Posterior cingulate gyrus (tissue), 11 donors: ENCODE data around the gene MRM1.

Experiments used
- DNase-seq, 10 donors: peaks; one replicate each; pipeline versions ENCODE4 v3.0.0 to v3.0.0-alpha.2; 2020 to 2021; ENCODE audit warnings: mixed read lengths in 3 of 10
- intact Hi-C: fragments of 100-400 bp; cut with DNase I; formaldehyde crosslinking; loops from one replicate; pipeline ENCODE4 v1.15.1; 2023

MRM1 gene, protein sequence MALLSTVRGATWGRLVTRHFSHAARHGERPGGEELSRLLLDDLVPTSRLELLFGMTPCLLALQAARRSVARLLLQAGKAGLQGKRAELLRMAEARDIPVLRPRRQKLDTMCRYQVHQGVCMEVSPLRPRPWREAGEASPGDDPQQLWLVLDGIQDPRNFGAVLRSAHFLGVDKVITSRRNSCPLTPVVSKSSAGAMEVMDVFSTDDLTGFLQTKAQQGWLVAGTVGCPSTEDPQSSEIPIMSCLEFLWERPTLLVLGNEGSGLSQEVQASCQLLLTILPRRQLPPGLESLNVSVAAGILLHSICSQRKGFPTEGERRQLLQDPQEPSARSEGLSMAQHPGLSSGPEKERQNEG

DNA sequence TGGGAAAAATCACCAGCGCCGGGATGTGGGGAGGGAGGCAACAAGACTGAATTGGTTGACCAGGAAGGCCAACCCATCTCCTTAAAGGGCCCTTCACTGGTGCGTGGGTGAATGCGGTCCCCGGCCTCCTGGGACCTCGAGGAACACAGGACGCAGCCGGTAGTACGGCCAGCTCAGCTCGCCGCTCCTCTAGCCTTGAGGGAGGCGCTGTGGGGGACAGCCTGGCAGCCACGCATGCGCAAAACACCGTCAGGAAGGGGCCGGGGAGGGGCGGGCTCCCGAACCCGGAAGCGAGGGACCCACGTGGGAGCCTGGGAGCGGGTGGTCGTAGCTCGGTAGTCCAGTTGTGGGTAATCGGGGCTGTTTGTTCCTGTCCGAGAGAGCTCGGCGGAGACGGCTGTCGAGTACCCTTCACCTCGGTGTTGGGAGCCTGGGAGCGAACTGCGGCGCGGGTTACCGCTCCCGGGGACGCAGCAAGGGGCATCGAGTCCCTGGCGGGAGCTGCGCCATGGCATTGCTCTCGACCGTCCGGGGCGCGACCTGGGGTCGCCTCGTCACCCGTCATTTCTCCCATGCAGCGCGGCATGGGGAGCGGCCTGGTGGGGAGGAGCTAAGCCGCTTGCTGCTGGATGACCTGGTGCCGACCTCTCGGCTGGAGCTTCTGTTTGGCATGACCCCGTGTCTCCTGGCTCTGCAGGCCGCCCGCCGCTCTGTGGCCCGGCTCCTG is at the start of gene MRM1:
MRM1 (plus strand) TSS at position 281 of the 727 bp plus-strand sequence; CDS start at position 509, 228 bp downstream.
- peak; percentile 92 to 99 (median 96) for DNase-seq
- intact Hi-C loops: loop anchor here (2.0 to 10.0 kb wide), 4 partner anchors 54 to 353 kb away; partner anchors contain the start of genes MYO19, PIGW and ZNHIT3

DNA sequence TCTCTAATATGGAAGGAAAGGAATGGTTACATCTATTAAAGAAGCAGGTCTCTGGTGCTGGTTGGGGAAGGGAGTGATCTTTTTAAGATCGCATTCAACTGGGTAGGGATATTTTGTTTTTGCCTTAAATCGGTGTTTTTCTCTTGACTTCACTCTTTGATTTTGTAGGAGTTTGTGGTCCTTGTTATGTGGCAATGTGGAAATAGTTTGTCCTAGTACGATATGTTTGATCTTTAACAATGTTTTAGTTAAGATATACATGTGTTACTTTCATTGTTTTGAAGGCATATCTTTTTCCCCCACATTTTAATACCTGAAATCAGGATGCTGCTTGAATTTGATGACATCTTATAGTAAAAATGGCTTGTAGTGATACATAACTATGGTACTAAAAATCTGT is 47.9 kb upstream of the MRM1 start:
- no peak for DNase-seq
- intact Hi-C loops: no loop called here

DNA sequence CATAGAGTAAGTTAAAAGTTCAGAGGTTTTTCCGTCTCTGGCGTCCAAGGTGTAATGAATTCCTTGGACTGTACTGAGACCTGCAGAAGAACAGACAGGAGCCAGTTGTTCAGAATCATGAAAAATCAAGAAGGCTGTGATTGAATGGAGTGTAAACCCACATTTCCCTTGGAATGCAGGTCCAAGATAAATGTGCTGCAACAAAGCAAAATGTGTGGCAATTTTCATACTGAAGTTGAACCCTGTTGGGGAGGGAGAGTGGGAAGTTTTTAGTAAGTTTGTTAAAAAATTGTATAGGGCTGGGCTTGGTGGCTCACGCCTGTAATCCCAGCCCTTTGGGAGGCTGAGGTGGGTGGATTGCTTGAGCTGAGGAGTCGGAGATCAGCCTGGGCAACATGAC is 35.3 kb upstream of the MRM1 start:
- intact Hi-C loops: no loop called here
- DNase-seq: no peak

DNA sequence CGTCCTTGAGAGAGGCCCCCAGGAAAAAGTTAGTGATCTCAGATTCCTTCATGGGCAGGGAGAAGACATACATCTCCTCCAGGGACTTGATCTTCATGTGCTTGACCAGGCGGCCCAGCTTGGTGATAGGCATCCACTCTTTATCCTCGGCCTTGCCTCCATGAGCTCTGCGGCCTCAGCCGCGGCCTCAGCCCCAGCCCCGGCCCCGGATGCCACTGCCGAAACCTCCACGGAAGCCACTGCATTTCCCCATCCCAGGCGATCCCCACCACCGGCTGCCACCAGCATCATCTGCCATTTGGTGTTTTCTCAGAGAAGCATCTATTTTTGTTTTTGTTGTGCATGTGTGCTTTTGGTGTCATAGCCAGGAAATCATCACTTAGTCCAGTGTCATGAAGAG is 26.4 kb upstream of the MRM1 start:
- intact Hi-C loops: no loop called here
- DNase-seq: peak in 1 of 10 donors; percentile 83

DNA sequence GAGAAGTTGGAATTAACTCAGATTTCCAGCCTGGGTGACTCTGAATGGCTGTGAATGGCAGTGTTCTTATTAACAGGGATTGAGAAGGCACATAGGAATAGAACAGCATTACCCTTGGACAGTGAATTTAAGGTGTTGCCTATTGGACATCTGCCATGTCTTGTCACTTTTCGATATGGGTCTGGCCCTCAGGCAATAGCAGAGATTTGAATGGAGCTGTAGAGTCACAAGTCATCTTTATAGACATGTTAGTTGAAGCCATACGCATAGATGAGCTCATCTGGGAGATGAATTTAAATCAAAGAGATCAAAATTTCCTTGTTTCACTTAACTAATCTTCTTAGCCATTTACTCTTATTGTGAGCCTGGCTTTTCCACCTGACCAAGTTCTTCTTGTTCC is 24.6 kb upstream of the MRM1 start:
- no peak for DNase-seq
- intact Hi-C loops: no loop called here

DNA sequence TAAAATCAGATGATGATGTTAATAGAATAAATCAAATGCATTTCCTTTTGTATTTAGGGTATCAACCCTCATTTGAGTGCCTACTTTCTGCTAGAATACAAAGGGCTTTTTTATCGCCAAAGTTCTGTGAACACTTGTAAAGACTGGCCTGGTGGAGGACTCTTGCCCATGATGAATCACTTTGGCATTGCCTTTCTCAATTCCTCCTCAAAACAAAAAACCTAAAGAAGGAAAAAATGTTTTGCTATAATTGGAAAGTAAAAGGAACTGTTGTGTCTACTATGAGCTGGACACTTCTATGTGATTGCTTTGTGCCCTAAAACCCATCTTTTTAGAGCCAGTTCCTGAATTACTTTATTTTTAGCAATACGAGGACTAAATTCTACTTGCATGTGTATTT is 22.7 kb upstream of the MRM1 start:
- DNase-seq: no peak
- intact Hi-C loops: no loop called here

DNA sequence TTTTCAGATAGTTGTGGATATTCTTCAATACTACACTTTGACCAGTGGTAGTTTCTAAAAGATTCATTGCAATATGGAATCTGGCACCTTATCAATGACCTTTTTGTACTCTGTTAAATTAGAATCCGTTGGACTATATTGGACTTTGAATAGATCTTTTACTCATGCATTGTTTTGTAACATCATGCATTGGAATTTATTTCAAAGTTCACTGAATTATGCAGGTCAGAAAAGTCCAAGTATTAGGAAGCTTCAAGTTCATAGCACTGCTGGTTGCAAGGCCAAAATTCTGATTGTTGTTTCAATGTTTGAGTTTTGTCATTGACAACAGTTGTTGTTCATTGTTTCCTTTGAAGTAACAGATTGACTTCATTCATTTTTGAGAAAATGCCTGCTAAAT is 17.6 kb upstream of the MRM1 start:
- DNase-seq: no peak
- intact Hi-C loops: no loop called here

DNA sequence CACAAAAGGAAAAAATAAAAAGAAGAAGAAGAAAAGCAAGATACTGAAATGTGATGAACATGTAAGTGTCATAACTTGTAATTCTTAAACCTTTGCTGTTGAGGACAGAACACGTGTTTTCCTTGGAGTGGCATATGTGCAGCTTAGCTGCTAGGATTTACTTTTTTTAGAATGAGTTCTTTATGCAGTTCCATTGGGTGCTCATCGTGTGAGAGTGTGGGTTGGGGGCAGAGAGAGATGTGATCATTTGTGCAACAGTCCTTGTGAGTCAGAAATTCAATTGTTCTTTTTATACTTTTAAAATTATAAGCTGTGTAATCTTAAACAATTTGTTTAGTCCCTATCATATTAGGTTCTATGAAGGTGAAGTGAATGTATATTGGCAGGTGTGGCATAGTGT is 15.2 kb upstream of the MRM1 start:
- peak in 1 of 10 donors; percentile 35 for DNase-seq
- intact Hi-C loops: loop anchor here (5.0 kb wide), 1 partner anchor 39 kb away; no protein-coding TSS in a partner anchor

DNA sequence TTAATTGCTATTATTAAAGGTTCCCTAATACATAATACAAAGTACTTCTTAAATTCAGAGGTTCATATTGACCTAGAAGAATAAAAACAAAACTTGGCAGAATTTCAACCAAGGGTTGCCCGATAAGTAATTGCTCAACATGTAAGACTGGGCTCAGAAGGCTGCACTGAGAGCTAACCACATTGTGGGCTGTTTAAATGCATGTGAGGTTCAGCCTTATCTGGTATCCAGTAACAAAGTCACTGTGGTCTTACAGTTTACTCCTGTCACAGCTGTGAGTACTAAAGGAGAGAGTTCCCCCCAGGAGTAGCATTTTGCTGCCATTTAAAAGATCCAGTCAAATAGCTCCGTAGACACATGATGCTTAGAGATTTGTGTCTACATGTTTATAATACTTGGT is 11.3 kb upstream of the MRM1 start:
- no peak for DNase-seq
- intact Hi-C loops: no loop called here

DNA sequence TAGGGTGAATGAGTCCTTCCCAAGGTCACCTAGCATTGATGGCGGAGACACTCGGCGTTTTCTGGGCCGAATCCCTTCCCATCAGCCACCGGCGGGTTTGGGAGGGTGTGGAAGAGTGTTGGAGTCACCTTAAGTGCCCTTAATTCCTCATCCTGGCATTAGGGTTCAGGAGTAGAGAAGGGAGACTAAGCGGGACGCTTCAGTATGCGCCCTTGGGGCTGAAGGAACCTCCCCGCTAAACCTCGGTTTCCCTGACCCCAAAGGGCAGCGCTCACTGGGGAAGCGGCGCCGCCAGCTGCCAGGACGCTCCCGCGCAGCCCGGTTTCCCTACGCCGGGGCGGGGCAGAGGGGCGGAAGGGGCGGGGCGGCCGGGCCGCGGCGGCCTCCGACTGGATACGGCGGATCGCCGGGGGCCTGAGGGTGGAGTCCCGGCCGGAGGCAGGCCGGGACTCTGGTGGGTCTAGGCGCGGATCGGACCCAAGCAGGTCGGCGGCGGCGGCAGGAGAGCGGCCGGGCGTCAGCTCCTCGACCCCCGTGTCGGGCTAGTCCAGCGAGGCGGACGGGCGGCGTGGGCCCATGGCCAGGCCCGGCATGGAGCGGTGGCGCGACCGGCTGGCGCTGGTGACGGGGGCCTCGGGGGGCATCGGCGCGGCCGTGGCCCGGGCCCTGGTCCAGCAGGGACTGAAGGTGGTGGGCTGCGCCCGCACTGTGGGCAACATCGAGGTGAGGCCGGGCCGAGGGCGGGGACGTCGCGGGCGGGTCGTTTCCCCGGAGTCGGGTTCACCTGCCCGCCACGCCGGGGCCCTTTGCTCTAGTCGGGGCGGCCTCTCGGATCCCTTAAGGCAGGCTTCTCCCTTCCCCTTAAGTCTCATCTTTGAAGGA is 9.7 kb upstream of the MRM1 start, which contains the start of gene DHRS11:
DHRS11 (plus strand) TSS at position 446 of the 882 bp plus-strand sequence; CDS start at position 577, 131 bp downstream.
- intact Hi-C loops: no loop called here
- peak; percentile 73 to 98 (median 87) for DNase-seq

DNA sequence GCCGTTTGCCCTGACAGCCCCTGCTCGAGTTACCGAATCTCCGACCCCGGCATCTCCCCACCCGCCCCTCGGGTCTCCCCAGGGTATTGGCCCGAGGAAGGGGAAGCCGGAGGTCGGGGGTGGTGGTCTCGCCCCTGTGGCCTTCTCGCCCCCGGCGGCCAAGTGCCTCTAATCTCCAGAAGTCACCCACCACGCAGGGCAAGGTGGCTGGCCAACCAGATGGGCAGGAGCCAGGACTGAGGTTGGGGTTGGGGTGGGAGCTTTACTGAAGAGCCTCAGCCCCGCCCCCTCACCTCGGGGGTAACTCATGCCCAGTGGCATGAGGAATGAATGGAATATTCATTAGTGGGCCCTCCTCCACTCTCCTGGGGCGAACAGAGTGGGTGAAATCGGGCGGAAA is 9.1 kb upstream of the MRM1 start:
- peak in 1 of 10 donors; percentile 78 for DNase-seq
- intact Hi-C loops: no loop called here

DNA sequence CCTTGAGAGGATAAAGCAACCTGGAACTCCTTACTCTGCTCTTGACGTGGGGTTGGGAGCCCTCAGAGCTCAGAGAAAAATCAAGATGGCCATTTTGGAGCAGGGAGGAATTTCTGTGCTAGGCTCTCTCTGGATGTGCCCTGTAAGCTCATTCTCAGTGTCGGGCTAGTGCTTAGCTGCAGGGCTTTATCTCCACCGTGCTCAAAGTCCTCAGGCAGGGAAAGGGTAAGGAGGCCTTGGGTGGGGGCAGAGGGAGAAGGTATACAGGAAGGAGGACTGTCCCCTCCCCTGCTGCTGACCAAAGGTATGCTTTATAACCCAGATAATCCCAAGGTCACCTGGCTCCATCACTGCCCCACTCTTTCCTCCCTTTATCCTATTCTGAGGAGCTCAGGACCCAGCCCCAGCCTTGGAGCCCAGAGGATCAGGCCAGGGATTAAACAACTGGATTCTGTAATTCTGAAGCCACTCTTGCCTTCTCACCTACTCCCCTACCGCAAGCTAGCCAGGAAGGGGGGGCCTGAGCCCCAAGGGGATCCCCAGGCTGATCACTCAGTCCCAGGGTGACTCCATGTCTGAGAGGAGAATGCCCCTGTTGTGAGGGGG is 8.6 kb upstream of the MRM1 start:
- intact Hi-C loops: no loop called here
- peak in 1 of 10 donors; percentile 62 for DNase-seq

DNA sequence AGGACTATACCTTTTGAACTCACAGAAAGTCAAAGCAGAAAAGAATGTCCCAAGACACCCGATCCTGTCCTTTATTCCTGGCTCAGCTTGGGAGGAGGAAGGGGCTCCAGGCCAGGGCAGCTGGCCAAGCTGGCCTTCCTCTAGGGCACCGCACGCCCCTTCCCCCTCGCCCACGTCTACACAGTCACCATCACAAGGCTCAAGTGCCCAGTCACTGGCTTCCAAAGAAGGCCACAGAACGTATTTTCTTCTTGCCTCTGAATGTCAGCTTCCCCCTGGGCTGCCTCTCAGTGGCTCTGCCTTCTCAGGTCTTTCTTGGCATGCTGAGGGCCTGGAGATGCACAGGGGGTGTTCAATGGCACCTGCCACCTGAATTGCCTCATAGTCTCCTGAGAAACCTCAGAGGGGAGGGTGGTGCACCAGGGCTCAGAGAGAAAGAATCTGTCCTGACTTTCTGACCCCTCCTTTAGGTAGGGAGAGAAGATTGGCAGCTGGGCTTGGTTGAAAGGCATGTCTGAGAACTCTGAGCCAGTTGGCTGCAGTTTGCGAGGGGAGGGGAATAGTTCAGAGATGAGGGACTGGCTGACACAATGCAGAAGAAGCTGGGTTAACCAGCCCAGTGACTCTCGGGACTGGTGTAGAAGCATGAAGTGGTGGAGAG is 7.6 kb upstream of the MRM1 start:
- peak in 1 of 10 donors; percentile 24 for DNase-seq
- intact Hi-C loops: no loop called here

DNA sequence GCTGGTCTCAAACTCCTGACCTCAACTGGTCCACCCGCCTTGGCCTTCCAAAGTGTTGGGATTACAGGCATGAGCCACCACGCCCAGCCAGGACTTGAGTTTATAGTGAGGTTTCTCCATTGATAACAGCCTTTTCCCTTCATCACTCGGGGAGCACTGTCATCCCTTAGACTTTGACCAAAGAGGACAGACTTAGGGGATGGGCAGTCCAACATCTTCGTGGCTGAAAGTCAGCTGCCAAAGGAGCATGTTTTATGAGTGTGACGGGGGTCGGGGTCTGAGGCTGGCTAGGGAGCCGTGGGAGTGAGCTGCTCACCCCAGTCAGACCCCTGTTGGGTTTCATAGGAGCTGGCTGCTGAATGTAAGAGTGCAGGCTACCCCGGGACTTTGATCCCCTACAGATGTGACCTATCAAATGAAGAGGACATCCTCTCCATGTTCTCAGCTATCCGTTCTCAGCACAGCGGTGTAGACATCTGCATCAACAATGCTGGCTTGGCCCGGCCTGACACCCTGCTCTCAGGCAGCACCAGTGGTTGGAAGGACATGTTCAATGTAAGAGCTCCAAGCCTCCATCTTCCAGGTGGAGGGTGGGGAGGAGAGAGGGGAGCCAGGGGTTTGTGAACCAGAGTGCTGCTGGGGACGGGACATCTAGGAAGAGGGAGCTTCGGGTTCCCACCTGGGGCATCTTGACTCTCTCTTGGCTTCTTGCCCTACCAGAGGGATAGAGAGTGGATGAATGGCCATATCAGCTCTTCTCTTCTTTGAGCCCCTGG is 6.6 kb upstream of the MRM1 start:
- intact Hi-C loops: no loop called here
- DNase-seq: peak in 2 of 10 donors; percentile 10 to 50

DNA sequence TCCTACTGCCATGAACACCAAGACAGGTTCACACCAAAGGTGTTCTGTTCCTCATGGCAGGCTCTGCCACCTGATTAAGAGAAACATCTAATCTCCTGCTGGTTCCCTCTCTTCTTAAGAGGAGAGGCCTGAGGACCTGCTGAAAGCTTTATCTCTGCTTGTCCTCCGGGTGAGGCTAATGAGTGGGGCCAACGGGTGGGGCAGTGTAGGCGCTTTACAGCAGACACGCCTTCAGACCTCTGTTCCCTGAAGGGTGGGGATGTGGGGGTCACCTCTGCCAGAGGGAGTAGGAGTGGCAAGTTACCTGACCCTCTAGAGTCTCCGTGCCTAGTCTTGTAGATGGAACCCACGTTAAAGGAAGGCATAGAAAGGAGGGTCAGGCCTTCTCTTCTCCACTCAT is 4.2 kb upstream of the MRM1 start:
- intact Hi-C loops: no loop called here
- peak in 1 of 10 donors; percentile 17 for DNase-seq

DNA sequence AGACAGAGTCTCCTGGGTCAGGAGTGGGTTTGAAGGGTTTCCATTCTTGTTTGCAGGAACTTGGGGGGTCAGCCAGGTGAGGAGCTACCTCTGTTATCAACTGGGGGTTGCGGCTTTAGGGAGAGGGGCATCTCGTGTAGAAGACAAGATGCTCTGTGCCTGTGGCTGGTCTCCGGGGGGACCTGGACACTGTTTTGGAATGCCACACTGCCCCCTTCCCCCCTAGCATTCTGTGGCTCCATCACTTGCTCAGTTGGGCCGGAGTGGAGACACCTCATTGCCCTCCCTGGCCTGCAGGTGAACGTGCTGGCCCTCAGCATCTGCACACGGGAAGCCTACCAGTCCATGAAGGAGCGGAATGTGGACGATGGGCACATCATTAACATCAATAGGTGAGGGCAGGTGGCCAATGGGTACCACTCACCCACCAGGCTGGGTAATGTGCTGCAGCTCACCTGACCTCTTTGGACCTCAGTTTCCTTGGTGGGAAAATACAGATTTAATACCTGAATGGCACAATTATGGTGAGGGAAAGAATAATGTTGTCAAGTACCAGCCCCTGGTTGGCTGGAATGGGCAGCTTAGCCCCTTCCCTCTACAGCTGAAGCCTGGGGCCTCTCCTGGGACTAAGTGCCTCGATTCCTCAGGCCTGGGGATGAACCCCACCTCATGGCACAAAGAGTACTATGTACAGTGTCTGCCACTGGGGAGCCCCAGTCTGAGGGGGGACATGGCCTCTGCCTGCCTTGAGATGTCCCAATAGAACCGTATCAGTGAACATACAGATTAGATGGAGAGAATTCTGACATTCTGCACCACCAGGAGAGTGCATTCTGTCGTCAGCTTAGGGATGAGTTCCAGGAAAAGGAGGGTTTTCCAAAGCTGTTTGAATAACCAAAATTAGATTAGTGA is 3.3 kb upstream of the MRM1 start:
- peak in 2 of 10 donors; percentile 20 to 68 for DNase-seq
- intact Hi-C loops: no loop called here

DNA sequence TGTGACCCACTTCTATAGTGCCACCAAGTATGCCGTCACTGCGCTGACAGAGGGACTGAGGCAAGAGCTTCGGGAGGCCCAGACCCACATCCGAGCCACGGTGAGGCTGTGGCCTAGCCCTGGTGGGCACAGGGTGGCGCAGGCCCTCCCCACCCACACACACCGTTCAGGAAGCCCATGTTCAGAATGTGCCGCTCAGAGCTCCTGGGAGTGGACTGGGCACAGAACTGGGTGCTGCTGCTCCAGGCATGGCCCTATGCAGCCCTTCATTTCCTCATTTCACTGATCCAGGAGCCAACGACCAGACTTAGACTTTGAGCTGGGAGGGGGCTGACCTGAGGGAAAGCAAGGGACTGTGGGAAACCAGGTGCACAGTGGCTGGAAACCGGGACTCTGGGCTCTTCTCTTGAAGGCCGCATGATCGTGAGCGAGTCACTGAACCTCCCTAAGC is 2.4 kb upstream of the MRM1 start:
- intact Hi-C loops: no loop called here
- peak in 3 of 10 donors; percentile 47 to 63 (median 53) for DNase-seq
